Glutamatergic neuron (in vitro differentiated cells): ENCODE results near the gene HTR5A. TPM values are rescaled to one million over a fixed set of nuclear protein-coding genes. Genes with fewer than 3 reads are reported as not detected.

Source experiments
- DNase-seq: peaks from one replicate; pipeline ENCODE4 v3.0.0; 2022
- H3K27ac Mint-ChIP-seq: one replicate; pipeline ENCODE4 v1.8.0; 2020; ENCODE audit warnings: mild to moderate bottlenecking, mixed read lengths, inconsistent platforms; ENCODE audit not compliant: unreplicated experiment
- H3K27me3 Mint-ChIP-seq: one replicate; pipeline ENCODE4 v1.8.0; 2020; ENCODE audit warnings: mild to moderate bottlenecking, moderate library complexity, mixed read lengths, inconsistent platforms; ENCODE audit not compliant: unreplicated experiment
- H3K36me3 Mint-ChIP-seq: one replicate; pipeline ENCODE4 v1.8.0; 2020; ENCODE audit warnings: mild to moderate bottlenecking, mixed read lengths, inconsistent platforms; ENCODE audit not compliant: unreplicated experiment
- H3K4me1 Mint-ChIP-seq: one replicate; pipeline ENCODE4 v1.8.0; 2020; ENCODE audit warnings: mild to moderate bottlenecking, low read depth, mixed read lengths, inconsistent platforms; ENCODE audit not compliant: unreplicated experiment
- H3K4me3 Mint-ChIP-seq: one replicate; pipeline ENCODE4 v1.8.0; 2020; ENCODE audit warnings: mild to moderate bottlenecking, mixed read lengths, inconsistent platforms; ENCODE audit not compliant: unreplicated experiment
- H3K9me3 Mint-ChIP-seq: one replicate; pipeline ENCODE4 v1.8.0; 2020; ENCODE audit warnings: mild to moderate bottlenecking, moderate library complexity, mixed read lengths, inconsistent platforms; ENCODE audit not compliant: unreplicated experiment
- CTCF ChIP-seq: fragments of 200-600 bp; sonication (generic); IDR thresholded peaks from one replicate; pipeline ENCODE4 v1.5.0; 2021; ENCODE audit not compliant: partially characterized antibody, unreplicated experiment
- total RNA-seq: library from RNA; stranded (reverse); fragmentation: NEBNext Ultra II Directional; extraction: Animal tissue kit (Norgen Biotek cat#: 25700); gene quantifications from one replicate; pipeline ENCODE4 v1.2.1, GENCODE V29; 2021; ENCODE audit not compliant: unreplicated experiment

The HTR5A gene
- total RNA-seq, 1 donor from 2014 or later = 0.20 TPM

GRCh38 chr7:155054761-155055160 is 15.4 kb upstream of the HTR5A start:
- Mint-ChIP-seq H3K4me1 (peaks cover 7% of the 10 kb centered on the region), H3K4me3 (no peak overlapping the region), H3K27ac (no peak overlapping the region), H3K36me3 (no peaks in the 10 kb centered on the region), H3K27me3 (peaks cover 4% of the 10 kb centered on the region), H3K9me3 (no peaks in the 10 kb centered on the region)
- DNase-seq = no peak
- no peak for TF ChIP-seq CTCF

DNA sequence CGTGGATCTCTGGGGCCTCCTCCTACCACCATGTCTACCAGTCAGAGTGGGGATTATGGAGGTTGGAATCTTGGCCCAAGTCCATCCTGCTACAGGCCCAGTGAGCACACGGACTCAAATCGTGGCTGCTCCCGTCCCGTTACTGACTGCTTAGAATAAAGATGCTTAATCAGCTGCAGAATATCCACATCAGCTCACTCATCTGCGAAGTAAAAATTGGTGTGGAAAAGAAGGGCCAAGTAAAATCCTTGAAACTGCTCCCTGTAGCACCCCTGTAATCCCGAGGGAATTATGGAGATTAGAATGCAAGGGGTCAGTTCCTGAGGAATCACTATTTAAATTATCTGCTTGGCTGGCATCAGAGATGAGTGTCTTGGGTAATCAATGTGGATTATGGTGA is 13.0 kb upstream of the HTR5A start:
- no peak for TF ChIP-seq CTCF
- H3K9me3 Mint-ChIP-seq = no peaks in the 10 kb centered on the region
- H3K27ac Mint-ChIP-seq = no peak overlapping the region
- no peaks in the 10 kb centered on the region for H3K36me3 Mint-ChIP-seq
- no peak overlapping the region for H3K4me3 Mint-ChIP-seq
- DNase-seq = no peak
- H3K27me3 Mint-ChIP-seq = peaks cover 4% of the 10 kb centered on the region
- H3K4me1 Mint-ChIP-seq = peaks cover 7% of the 10 kb centered on the region

DNA sequence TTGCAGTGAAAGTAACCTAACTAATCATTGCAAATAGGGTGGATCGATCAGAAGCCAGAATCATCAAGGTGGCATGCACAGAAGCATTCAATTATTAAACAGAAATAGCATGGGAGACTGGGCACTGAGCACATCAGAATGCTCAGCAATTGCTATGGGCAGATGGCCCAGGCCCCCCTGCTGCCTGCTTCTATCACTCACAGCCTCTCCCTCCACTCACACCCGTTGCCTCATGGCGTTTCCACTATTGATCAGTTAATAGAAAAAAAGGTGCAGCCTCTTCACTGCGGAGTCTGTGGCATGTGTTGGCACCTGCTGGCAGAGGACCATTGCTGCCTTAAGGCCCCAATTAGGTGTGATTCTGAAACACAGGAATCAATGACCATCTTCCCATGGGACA is 11.2 kb upstream of the HTR5A start:
- DNase-seq = peak; percentile 54
- H3K27me3 Mint-ChIP-seq = peaks cover 4% of the 10 kb centered on the region

GRCh38 chr7:155059703-155060102 is 10.4 kb upstream of the HTR5A start:
- H3K27me3 Mint-ChIP-seq = peaks cover 4% of the 10 kb centered on the region
- no peak overlapping the region for H3K27ac Mint-ChIP-seq
- no peak overlapping the region for H3K4me3 Mint-ChIP-seq
- no peak for TF ChIP-seq CTCF
- DNase-seq = no peak
- peaks cover 9% of the 10 kb centered on the region for H3K4me1 Mint-ChIP-seq
- no peaks in the 10 kb centered on the region for H3K9me3 Mint-ChIP-seq
- H3K36me3 Mint-ChIP-seq = no peaks in the 10 kb centered on the region

More for the DNA sequence above, 11.2 kb upstream of the HTR5A start:
- TF ChIP-seq CTCF = no peak
- Mint-ChIP-seq H3K4me1 (peaks cover 8% of the 10 kb centered on the region), H3K27ac (no peak overlapping the region), H3K4me3 (peak overlapping the region; percentile 22), H3K9me3 (no peaks in the 10 kb centered on the region), H3K36me3 (no peaks in the 10 kb centered on the region)

GRCh38 chr7:155062411-155062810 is 7.7 kb upstream of the HTR5A start:
- Mint-ChIP-seq H3K4me3 (no peak overlapping the region), H3K4me1 (peaks cover 9% of the 10 kb centered on the region), H3K27ac (no peak overlapping the region), H3K9me3 (no peaks in the 10 kb centered on the region), H3K36me3 (no peaks in the 10 kb centered on the region), H3K27me3 (peaks cover 7% of the 10 kb centered on the region)
- DNase-seq = no peak
- no peak for TF ChIP-seq CTCF
